GM10847 (cell line): Measurements from ENCODE around the gene LRP1B.

Experiments used
- POLR2A ChIP-seq: IDR thresholded peaks from 2 replicates; pipeline ENCODE4 v1.6.1; 2011; ENCODE audit not compliant: insufficient read length; ENCODE audit errors: extremely low read depth

Gene LRP1B

GRCh38 chr2:141653184-141653583, 477.6 kb downstream of the LRP1B start:
- TF ChIP-seq POLR2A, result no peak

DNA sequence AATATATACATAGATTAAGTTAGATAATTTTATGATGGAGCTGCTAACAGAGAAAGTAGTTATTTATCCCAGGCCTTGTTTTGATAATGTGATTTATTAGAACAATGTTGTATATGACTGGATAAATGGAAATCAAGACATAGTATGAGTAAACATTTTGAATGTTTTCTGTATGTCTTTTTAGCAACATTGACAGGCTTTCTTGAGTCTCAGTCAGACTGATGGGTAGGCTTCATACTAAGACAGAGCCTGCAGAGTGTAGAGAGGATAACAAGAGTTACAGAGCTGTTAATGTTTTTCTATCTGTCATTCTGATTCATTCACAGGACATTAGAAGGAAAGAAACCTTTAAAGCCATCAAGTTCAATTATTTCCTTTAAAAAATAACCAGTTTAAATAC, 478.5 kb downstream of the LRP1B start:
- no peak for TF ChIP-seq POLR2A

DNA sequence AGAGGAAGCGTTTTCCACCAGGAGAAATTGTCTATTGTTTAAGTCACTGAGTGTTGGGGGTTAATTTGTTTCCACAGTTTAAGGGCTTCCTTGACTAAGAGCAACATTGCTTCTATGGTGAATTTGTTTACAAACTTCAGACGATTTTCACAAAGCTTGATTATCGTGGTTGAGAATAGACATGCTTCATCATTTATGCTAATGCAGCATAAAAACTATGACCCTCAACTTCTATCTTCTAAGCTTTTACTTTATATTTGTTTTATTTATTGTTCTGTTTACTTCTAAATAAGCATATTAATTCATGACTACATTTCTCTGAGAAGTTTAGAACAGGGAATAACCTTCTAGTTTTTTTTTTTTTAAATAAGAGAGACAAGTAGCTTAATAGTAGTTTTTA, 483.5 kb downstream of the LRP1B start:
- TF ChIP-seq POLR2A, result no peak

DNA sequence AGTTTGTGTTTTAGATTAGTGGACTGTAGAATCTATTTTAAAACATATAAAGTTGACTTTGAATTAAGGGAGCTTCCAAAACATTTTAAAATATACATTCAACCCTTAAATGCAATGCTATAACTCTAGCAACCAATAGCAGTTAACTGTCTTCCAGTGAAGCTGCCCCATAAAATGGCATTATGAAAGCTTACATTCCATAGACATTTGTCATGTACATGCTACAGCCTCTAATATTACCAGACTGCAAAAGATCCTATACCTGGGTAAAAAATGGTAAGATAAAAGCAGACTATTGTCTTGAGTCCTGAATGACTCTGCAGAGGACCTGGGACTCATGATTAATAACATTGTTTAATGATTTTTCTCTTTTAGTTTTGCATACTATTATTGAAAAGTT, 489.4 kb downstream of the LRP1B start:
- no peak for TF ChIP-seq POLR2A

DNA sequence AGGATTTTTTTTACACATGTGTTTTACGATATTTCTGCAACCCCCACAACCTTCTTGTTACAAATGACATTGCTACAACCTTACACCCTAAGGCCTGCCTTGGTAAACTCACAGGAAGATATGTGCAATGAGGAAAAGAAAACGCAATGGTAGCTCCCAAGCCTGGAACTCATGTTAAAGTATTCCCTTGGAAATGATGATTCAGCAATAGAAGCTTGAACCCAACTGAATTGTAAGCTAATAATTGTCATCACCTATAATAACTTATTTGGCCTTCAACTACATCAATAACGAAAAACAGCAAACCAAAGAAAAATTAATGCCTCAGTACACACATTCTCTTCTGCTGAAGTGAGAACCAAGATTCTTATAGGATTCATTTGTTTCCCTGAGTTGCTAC, 491.0 kb downstream of the LRP1B start:
- TF ChIP-seq POLR2A, result no peak

GRCh38 chr2:141633132-141633531, 497.7 kb downstream of the LRP1B start:
- TF ChIP-seq POLR2A, result no peak

DNA sequence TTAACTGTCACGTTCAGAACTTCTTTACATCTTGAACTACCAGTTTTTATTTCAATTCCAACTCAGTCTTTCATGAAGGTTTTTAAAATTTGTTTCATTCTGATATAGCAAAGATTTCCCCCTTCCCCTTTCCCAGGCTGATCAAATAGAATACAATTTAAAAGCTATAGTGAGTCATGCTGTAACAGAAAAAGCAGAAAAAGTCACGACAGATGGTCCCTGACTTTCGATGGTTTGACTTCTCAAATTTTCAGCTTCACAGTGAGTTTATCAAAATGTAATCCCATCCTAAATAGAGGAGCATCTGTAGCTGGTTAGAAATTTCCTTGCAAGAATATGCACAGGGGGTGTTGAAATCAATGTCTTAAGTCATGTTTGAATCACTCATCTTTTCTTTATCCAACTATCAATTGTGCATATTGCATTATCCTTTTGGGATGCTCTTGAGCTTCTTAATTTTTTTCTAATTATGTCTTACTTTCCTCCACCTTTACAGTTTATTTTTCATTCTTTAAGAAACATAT, 500.3 kb downstream of the LRP1B start:
- no peak for TF ChIP-seq POLR2A

- TF ChIP-seq POLR2A, result no peak
Measured at GRCh38 chr2:141620372-141620771, 510.4 kb downstream of the LRP1B start.

DNA sequence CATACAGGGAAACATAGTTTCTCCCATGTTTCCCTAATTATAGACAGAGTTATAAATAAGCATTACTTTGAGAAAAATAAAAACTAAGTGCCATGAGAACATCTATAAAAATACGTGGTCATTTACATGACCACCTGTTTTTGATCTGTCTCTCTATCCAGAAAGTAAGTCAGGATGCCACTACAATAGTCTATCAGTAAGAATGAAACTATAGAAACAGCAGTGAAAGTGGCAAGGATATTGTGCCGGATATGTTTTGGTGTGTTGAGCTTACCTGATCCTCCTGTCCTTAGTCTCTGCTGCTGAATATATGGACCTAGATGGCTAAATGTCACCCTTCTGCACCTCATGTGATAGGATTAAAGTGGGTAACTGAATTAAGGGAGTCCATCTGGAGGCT, 512.4 kb downstream of the LRP1B start:
- TF ChIP-seq POLR2A, result no peak

DNA sequence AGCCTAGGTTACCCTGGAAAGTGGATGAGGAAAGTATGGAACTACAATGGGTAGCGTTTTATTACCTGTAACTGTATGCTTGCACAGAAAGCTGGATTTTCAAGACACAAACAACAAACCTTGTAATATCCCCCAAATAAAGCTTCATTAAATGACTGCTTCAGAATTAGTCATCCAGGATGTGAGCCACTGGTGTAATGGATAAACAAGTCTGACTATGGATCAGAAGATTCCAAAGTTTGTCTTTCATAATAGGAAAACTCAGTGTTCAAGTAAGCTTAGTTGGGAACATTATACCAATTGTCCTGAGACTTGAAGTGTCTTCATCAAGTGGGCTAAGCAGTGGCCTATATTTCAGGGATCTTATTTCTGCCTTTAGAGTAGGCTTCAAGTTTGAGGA, 518.8 kb downstream of the LRP1B start:
- TF ChIP-seq POLR2A, result no peak

DNA sequence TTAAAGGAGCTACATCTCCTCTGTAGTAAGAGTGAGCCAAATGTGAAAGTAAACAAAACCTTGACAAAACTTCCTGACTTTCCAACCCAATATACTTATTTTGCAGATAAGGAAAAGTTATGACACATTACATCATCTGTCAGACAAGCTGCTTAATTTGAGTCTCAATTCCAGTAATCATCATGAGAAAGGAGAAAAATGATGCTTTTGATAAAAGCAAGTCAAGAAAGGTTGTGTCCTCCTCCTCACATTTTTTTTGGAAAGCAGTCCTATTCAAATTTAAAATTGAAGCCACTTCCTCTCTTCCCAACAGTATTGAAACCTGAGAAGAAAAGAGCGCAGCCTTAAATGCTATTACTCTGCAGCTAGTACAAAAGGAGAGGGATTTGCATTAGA, 519.6 kb downstream of the LRP1B start:
- no peak for TF ChIP-seq POLR2A

DNA sequence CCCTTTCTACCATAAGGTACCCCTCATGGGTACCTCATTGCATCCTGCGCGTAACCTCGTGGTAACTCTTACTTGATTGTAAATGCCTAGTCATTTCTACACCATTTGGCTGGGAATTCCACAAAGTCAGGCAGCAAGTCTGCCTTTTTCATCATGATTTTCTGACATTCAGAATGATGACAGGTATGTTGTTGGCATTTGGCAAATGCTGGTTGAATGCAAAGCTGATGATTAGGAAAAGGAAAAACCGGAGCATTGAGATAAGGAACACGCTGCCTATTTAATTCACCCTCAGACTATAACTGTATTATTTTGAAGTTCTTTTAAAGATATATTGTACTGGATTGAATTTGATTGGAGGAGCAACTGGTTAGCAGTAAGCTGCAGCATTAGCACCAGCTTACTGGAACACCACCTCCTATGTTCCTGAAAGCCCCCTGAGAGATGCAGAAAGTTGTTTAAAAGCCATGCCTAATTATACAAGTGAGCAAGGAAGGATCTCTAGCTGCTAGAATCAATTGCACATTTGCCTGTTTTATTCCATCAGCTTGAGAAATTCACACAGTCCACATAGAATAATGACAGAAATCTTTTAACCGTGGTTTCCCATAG, 520.1 kb downstream of the LRP1B start:
- no peak for TF ChIP-seq POLR2A

DNA sequence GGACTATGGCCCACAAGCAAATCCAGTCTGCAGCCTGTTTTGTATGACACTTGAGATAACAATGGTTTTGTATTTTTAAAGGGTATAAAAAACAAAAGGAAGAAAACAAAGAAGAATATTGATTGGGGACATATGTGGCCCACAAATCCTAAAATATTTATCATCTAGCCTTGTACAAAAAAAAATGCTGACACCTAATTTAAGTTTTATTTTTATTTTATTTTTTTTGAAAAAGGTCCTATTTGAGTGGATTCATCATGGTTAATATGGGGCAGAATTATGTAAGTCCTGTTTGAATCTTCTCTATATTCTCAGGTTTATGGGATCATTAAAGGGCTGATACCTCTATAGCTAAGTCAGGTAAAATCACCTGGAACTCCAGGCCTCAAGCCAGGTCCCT, 525.7 kb downstream of the LRP1B start:
- no peak for TF ChIP-seq POLR2A

- TF ChIP-seq POLR2A, result no peak
Measured at GRCh38 chr2:141601511-141602152, 529.2 kb downstream of the LRP1B start.

DNA sequence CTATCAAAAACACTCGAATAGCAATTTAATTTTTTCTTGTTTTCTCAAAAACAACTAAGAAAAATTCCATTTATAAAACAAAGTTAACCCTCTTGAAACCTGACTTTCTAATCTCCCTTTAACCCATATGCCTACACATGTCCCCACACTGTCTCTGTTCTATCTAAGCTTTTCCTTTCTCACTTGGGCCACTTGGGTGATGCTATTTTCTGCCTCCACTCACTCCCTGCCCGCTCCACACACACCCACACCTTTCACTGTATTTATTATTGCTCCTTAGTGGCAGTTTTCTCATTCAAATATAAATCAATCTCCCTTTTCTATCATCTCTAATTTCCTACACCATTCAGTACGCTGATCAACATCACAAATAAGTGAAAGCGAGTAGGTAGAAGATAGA, 531.1 kb downstream of the LRP1B start:
- TF ChIP-seq POLR2A, result no peak

- TF ChIP-seq POLR2A, result no peak
Measured at GRCh38 chr2:141598982-141599381, 531.8 kb downstream of the LRP1B start.
